ENCODE measurements around the gene CATSPERB. TPM values are rescaled to one million over a fixed set of nuclear protein-coding genes. Genes with fewer than 3 reads are reported as not detected.

Gene CATSPERB
- total and polyA plus RNA-seq, 2 of the 8 experiments (the other 6 are each of a cell fraction or from before 2014, with no cell fraction given) = 0.11 to 0.30 TPM

DNA sequence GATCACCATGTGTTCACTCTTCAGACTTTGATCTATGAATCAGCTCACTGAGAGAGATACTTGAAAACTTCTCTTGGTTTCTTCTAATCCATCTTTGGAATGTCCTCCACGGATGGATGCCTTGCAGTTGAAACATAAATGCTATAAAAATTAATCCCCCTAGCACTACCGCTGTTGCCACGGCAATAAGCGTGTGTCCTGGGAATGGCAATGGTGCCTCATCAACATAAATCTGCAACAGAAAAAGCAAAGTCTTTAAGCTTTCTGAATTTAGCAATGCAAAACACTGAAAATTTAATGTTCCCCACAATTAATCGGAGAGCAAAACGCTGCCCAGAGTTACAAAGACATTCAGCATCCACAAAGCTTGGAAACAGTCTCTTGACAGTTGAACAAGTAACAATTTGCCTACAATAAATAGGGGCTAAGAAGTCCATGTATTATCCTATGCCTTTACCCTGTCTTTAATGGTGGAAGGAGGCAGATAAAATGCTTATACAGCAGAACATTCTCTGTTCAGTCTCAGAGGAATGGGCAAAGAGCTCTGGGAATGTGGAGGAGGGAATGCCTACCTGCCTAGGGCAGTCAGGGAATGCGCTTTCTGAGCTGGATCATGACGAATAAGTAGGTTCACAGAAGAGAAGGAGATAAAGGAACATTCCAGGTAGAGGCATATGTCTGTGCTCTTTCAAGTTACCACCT lies 150.9 kb downstream of the CATSPERB start:
- TF ChIP-seq TEAD4 (IDR thresholded peaks at IDR 0.05; ENCODE audit: low read depth, low read length) = 0 out of 2 replicates have a peak, but pooled peaks have one; percentile 23
- TF ChIP-seq RXRA (IDR thresholded peaks at IDR 0.05; ENCODE audit: insufficient read depth, low read depth, low read length) = no peak
- peaks cover 3 to 17% (median 6%) of the 10 kb centered on the region in 4 experiments; a peak in 6 of 7 replicates for H3K4me1 ChIP-seq (replicated peaks in 1 of 4; ENCODE audit: control insufficient read depth in 3 of 4, insufficient read depth in 4 of 4, low read length in 3 of 4)
- H2AK5ac ChIP-seq (ENCODE audit: low read depth, low read length) = no peak overlapping the region

More for the DNA sequence above, 150.9 kb downstream of the CATSPERB start:
- Histone ChIP-seq H3K23ac (ENCODE audit: insufficient read length) (no peak overlapping the region), H3K27me3 (replicated peaks in 1 of 4; ENCODE audit: control insufficient read depth in 3 of 4, extremely low read depth in 1 of 4, insufficient read depth in 3 of 4, low read length in 3 of 4) (no peaks in the 10 kb centered on the region; a peak in 2 of 7 replicates), H4K8ac (ENCODE audit: extremely low read depth, insufficient read depth, low read length) (no peak overlapping the region), H3K14ac (ENCODE audit: insufficient read length) (no peak overlapping the region), H4K5ac (ENCODE audit: insufficient read length, low read depth, low read length) (no peak overlapping the region), H3K18ac (ENCODE audit: extremely low read depth, low read length) (no peak overlapping the region), H4K20me1 (replicated peaks in 1 of 2; ENCODE audit: control insufficient read depth in 1 of 2, insufficient read depth in 2 of 2, low read length in 2 of 2) (no peaks in the 10 kb centered on the region), H3K27ac (ENCODE audit: low read depth, low read length) (no peak overlapping the region), H3K9ac (replicated peaks in 1 of 4; ENCODE audit: extremely low read depth in 1 of 4, low read depth in 3 of 4, low read length in 3 of 4) (no peak overlapping the region), H2BK120ac (replicated peaks; ENCODE audit: low read depth, low read length) (no peak overlapping the region), H2BK15ac (ENCODE audit: low read length) (no peak overlapping the region), H2BK20ac (ENCODE audit: low read length) (no peak overlapping the region), H3K4me3 (ENCODE audit: extremely low read depth in 1 of 4, insufficient read depth in 2 of 4, low read depth in 3 of 4, low read length in 4 of 4) (peak overlapping the region in 1 of 4 experiments; percentile 2; a peak in 3 of 8 replicates), H4K91ac (replicated peaks; ENCODE audit: insufficient read length, low read length) (no peak overlapping the region), H2BK12ac (ENCODE audit: low read depth, low read length) (no peak overlapping the region), H2AFZ (ENCODE audit: low read length) (0 out of 2 replicates have a peak overlapping the region, but pooled peaks have one; percentile 7), H3K79me1 (ENCODE audit: low read depth, low read length) (no peaks in the 10 kb centered on the region), H3K23me2 (ENCODE audit: low read depth, low read length) (no peaks in the 10 kb centered on the region), H3K79me2 (ENCODE audit: control insufficient read depth in 1 of 2, insufficient read depth in 2 of 2, low read length in 2 of 2) (no peaks in the 10 kb centered on the region), H3K36me3 (ENCODE audit: control insufficient read depth in 2 of 4, insufficient read depth in 4 of 4, low read length in 3 of 4) (no peaks in the 10 kb centered on the region), H3K4ac (replicated peaks; ENCODE audit: insufficient read length, low read depth, low read length) (no peak overlapping the region), H3K4me2 (ENCODE audit: insufficient read depth in 1 of 2, low read depth in 2 of 2, low read length in 2 of 2) (peak overlapping the region; percentile 15 to 44; a peak in 3 of 4 replicates), H3K9me3 (ENCODE audit: insufficient read depth in 2 of 2, low read depth in 1 of 2, low read length in 1 of 2) (peaks cover 8 to 14% of the 10 kb centered on the region in 2 experiments), H2BK5ac (ENCODE audit: low read depth, low read length) (no peak overlapping the region), H3K56ac (replicated peaks; ENCODE audit: insufficient read length, low read depth, low read length) (no peak overlapping the region)
- no peak for FAIRE-seq
- WGBS, 2 experiments (ENCODE audit: extremely low coverage in 1 of 2, insufficient coverage in 1 of 2, insufficient read length in 1 of 2, insufficient replicate concordance in 2 of 2, low coverage in 1 of 2, low lambda C conversion rate in 2 of 2, missing lambda C conversion rate in 1 of 2) = 63% methylated on average over 8 of the region's 8 CpGs; no CpG with 5 or more reads in 1 of the 2 experiments
- ChIA-PET POLR2A (ENCODE audit: partially characterized antibody) (interaction anchor here (1.3 kb wide), 1 partner anchor 13 kb away, joined by 3 read pairs; no protein-coding TSS in a partner anchor), CTCF (ENCODE audit: partially characterized antibody) (interaction anchor here (0.5 to 1.5 kb wide), 2 partner anchors 163 to 479 kb away, joined by 3 read pairs; no protein-coding TSS in a partner anchor)
- no peak for DNase-seq (ENCODE audit: low read depth in 1 of 2, low spot score in 2 of 2)

All from H1 (cell line).